Smooth muscle cell (in vitro differentiated cells): Measurements from ENCODE around the gene CPNE4. TPM values are rescaled to one million over a fixed set of nuclear protein-coding genes. Genes with fewer than 3 reads are reported as not detected.

Experiments
- DNase-seq: peaks from one replicate; lab custom pipeline; 2025; ENCODE audit not compliant: unreplicated experiment; lab: John Stamatoyannopoulos, UW
- H2AFZ ChIP-seq: fragments of 200-600 bp; sonication (generic); 2 replicates; pipeline ENCODE4 v1.6.0; 2016; ENCODE audit warnings: antibody characterized with exemption, low read depth, mild to moderate bottlenecking
- H3F3A ChIP-seq: fragments of 200-600 bp; sonication (generic); 2 replicates; pipeline ENCODE4 v1.6.0; 2017; ENCODE audit warnings: antibody characterized with exemption, low read depth
- H3K27ac ChIP-seq: fragments of 200-600 bp; sonication (generic); 2 replicates; pipeline ENCODE4 v1.5.1; 2016; ENCODE audit warnings: low read depth, mild to moderate bottlenecking
- H3K27me3 ChIP-seq: fragments of 200-600 bp; sonication (generic); 2 replicates; pipeline ENCODE4 v1.6.1; 2016; ENCODE audit warnings: low read depth, mild to moderate bottlenecking
- H3K36me3 ChIP-seq: fragments of 200-600 bp; sonication (generic); 2 replicates; pipeline ENCODE4 v1.5.1; 2016; ENCODE audit warnings: low read depth
- H3K4me1 ChIP-seq: fragments of 200-600 bp; sonication (generic); 2 replicates; pipeline ENCODE4 v1.5.1; 2016; ENCODE audit warnings: low read depth
- H3K4me2 ChIP-seq: fragments of 200-600 bp; sonication (generic); 2 replicates; pipeline ENCODE4 v1.6.0; 2016; ENCODE audit warnings: mild to moderate bottlenecking
- H3K4me3 ChIP-seq: fragments of 200-600 bp; sonication (generic); 2 replicates; pipeline ENCODE4 v1.5.1; 2016; ENCODE audit warnings: mild to moderate bottlenecking
- H3K79me2 ChIP-seq: fragments of 200-600 bp; sonication (generic); 2 replicates; pipeline ENCODE4 v1.6.0; 2016; ENCODE audit warnings: low read depth, mild to moderate bottlenecking
- H3K9ac ChIP-seq: fragments of 200-600 bp; sonication (generic); 2 replicates; pipeline ENCODE4 v1.6.0; 2016; ENCODE audit warnings: low read depth
- H3K9me3 ChIP-seq: fragments of 200-600 bp; sonication (generic); replicated peaks from 2 replicates; pipeline ENCODE4 v1.5.1; 2016; ENCODE audit warnings: low read depth
- H4K20me1 ChIP-seq: fragments of 200-600 bp; sonication (generic); 2 replicates; pipeline ENCODE4 v1.6.0; 2016; ENCODE audit warnings: low read depth
- CTCF ChIP-seq: fragments of 200-600 bp; sonication (generic); IDR thresholded peaks from 2 replicates; pipeline ENCODE4 v1.5.1; 2017; ENCODE audit warnings: borderline replicate concordance, mild to moderate bottlenecking, antibody characterized with exemption; ENCODE audit not compliant: insufficient read depth, poor library complexity, severe bottlenecking
- WGBS: methylation state at CpG from one replicate; pipeline ENCODE4 v1.1.7; 2016; ENCODE audit warnings: low lambda C conversion rate; 5-methylcytosine and 5-hydroxymethylcytosine counted together
- polyA plus RNA-seq: library from polyadenylated mRNA; unstranded; fragments of >200 nt; fragmentation: Nextera tagmentation; extraction: Ambion mirVana; gene quantifications from 2 replicates; pipeline ENCODE4 v1.2.1, GENCODE V29; 2016
- total RNA-seq: library from RNA; depleted of rRNA; stranded (reverse); fragments of >200 nt; gene quantifications from 2 replicates; pipeline ENCODE4 v1.2.3, GENCODE V29; 2014

Gene CPNE4
- total and polyA plus RNA-seq, 2 experiments from 2014 or later = 0.05 to 1.6 TPM

- Histone ChIP-seq H3K27me3 (no peaks in the 10 kb centered on the region), H3K27ac (no peak overlapping the region), H4K20me1 (no peaks in the 10 kb centered on the region), H3K9me3 (no peaks in the 10 kb centered on the region), H3K4me3 (no peak overlapping the region), H3K79me2 (no peaks in the 10 kb centered on the region), H3K9ac (no peak overlapping the region), H3F3A (peaks cover 5% of the 10 kb centered on the region), H2AFZ (no peak overlapping the region), H3K36me3 (no peaks in the 10 kb centered on the region), H3K4me2 (no peak overlapping the region), H3K4me1 (no peaks in the 10 kb centered on the region)
- DNase-seq = no peak
- no peak for TF ChIP-seq CTCF
- WGBS = 98% methylated on average over 2 of the region's 2 CpGs
These were observed 303.1 kb downstream of the CPNE4 start for GRCh38 chr3:131731709-131732108.

GRCh38 chr3:131730581-131730980 is 304.2 kb downstream of the CPNE4 start:
- no peak for DNase-seq
- H3K4me2 ChIP-seq = no peak overlapping the region
- 72% methylated on average over 1 of the region's 1 CpG for WGBS
- no peak overlapping the region for H3K9ac ChIP-seq
- no peak for TF ChIP-seq CTCF
- no peaks in the 10 kb centered on the region for H3K36me3 ChIP-seq
- no peaks in the 10 kb centered on the region for H3K9me3 ChIP-seq
- no peaks in the 10 kb centered on the region for H3K27me3 ChIP-seq
- no peak overlapping the region for H3K27ac ChIP-seq
- H4K20me1 ChIP-seq = no peaks in the 10 kb centered on the region
- no peaks in the 10 kb centered on the region for H3K4me1 ChIP-seq
- no peaks in the 10 kb centered on the region for H3K79me2 ChIP-seq
- H3K4me3 ChIP-seq = no peak overlapping the region
- no peak overlapping the region for H2AFZ ChIP-seq
- H3F3A ChIP-seq = peaks cover 5% of the 10 kb centered on the region

GRCh38 chr3:131729643-131730017 is 305.2 kb downstream of the CPNE4 start:
- Histone ChIP-seq H4K20me1 (no peaks in the 10 kb centered on the region), H3K9me3 (no peaks in the 10 kb centered on the region), H3K4me1 (no peaks in the 10 kb centered on the region), H3K9ac (peak overlapping the region; percentile 38), H3K27ac (peak overlapping the region; percentile 69), H3K36me3 (no peaks in the 10 kb centered on the region), H3K4me3 (no peak overlapping the region), H3K27me3 (no peaks in the 10 kb centered on the region), H3K4me2 (peak overlapping the region; percentile 20), H2AFZ (no peak overlapping the region), H3F3A (peaks cover 2% of the 10 kb centered on the region), H3K79me2 (no peaks in the 10 kb centered on the region)
- no peak for DNase-seq
- 92% methylated on average over 1 of the region's 1 CpG for WGBS
- TF ChIP-seq CTCF = no peak

GRCh38 chr3:131728898-131729642 is 305.7 kb downstream of the CPNE4 start:
- Histone ChIP-seq H2AFZ (no peak overlapping the region), H3K4me1 (no peaks in the 10 kb centered on the region), H3K79me2 (no peaks in the 10 kb centered on the region), H3K27ac (peak overlapping the region; percentile 69), H3K9ac (peak overlapping the region; percentile 38), H3K4me2 (peak overlapping the region; percentile 20), H3K4me3 (no peak overlapping the region), H3K36me3 (no peaks in the 10 kb centered on the region), H3K27me3 (no peaks in the 10 kb centered on the region), H3F3A (no peaks in the 10 kb centered on the region), H4K20me1 (no peaks in the 10 kb centered on the region), H3K9me3 (no peaks in the 10 kb centered on the region)
- WGBS = 51% methylated on average over 3 of the region's 3 CpGs
- no peak for TF ChIP-seq CTCF
- no peak for DNase-seq
